ENCODE data around the gene DYRK3. TPM values are rescaled to one million over a fixed set of nuclear protein-coding genes. Genes with fewer than 3 reads are reported as not detected.

DYRK3 gene
- total and polyA plus RNA-seq, 2 of the 8 experiments (the other 6 are each of a cell fraction or from before 2014, with no cell fraction given) = 2.1 to 8.5 TPM

- TF ChIP-seq JUND (IDR thresholded peaks at IDR 0.05; ENCODE audit: low read length) (no peak), RFX5 (IDR thresholded peaks at IDR 0.05; ENCODE audit: borderline replicate concordance, low read depth, low read length) (no peak), ATF2 (IDR thresholded peaks at IDR 0.05; ENCODE audit: low read length) (no peak), CTCF (IDR thresholded peaks at IDR 0.05; ENCODE audit: control extremely low read depth in 1 of 3, insufficient read depth in 1 of 3, low read depth in 1 of 3, low read length in 3 of 3) (no peak)
- no peak overlapping the region for H3K27ac ChIP-seq (ENCODE audit: low read depth, low read length)
- no peak overlapping the region for H3K18ac ChIP-seq (ENCODE audit: extremely low read depth, low read length)
- peaks cover 0 to 3% (median 1%) of the 10 kb centered on the region in 4 experiments; a peak in 2 of 7 replicates for H3K4me1 ChIP-seq (replicated peaks in 1 of 4; ENCODE audit: control insufficient read depth in 3 of 4, insufficient read depth in 4 of 4, low read length in 3 of 4)
- no peak overlapping the region for H2AFZ ChIP-seq (ENCODE audit: low read length)
- H2BK12ac ChIP-seq (ENCODE audit: low read depth, low read length) = no peak overlapping the region
- H3K4me3 ChIP-seq (ENCODE audit: extremely low read depth in 1 of 4, insufficient read depth in 2 of 4, low read depth in 3 of 4, low read length in 4 of 4) = no peak overlapping the region
- no peak overlapping the region for H3K14ac ChIP-seq (ENCODE audit: insufficient read length)
- H3K9ac ChIP-seq (replicated peaks in 1 of 4; ENCODE audit: extremely low read depth in 1 of 4, low read depth in 3 of 4, low read length in 3 of 4) = no peak overlapping the region
- H2BK15ac ChIP-seq (ENCODE audit: low read length) = no peak overlapping the region
- H4K20me1 ChIP-seq (replicated peaks in 1 of 2; ENCODE audit: control insufficient read depth in 1 of 2, insufficient read depth in 2 of 2, low read length in 2 of 2) = no peaks in the 10 kb centered on the region
- no peak overlapping the region for H4K5ac ChIP-seq (ENCODE audit: insufficient read length, low read depth, low read length)
- H3K4me2 ChIP-seq (ENCODE audit: insufficient read depth in 1 of 2, low read depth in 2 of 2, low read length in 2 of 2) = no peak overlapping the region
- H3K79me1 ChIP-seq (ENCODE audit: low read depth, low read length) = no peaks in the 10 kb centered on the region
- H3K56ac ChIP-seq (replicated peaks; ENCODE audit: insufficient read length, low read depth, low read length) = no peak overlapping the region
- peaks cover 2 to 3% (median 3%) of the 10 kb centered on the region in 4 experiments; a peak in 4 of 8 replicates for H3K36me3 ChIP-seq (ENCODE audit: control insufficient read depth in 2 of 4, insufficient read depth in 4 of 4, low read length in 3 of 4)
- no peaks in the 10 kb centered on the region for H3K9me3 ChIP-seq (ENCODE audit: insufficient read depth in 2 of 2, low read depth in 1 of 2, low read length in 1 of 2)
- H4K8ac ChIP-seq (ENCODE audit: extremely low read depth, insufficient read depth, low read length) = no peak overlapping the region
- DNase-seq (ENCODE audit: low read depth in 1 of 2, low spot score in 2 of 2) (no peak), FAIRE-seq (no peak)
- no peaks in the 10 kb centered on the region for H3K27me3 ChIP-seq (replicated peaks in 1 of 4; ENCODE audit: control insufficient read depth in 3 of 4, extremely low read depth in 1 of 4, insufficient read depth in 3 of 4, low read length in 3 of 4)
- CTCF ChIA-PET (ENCODE audit: partially characterized antibody) = interaction anchor here (0.9 to 19.3 kb wide), 9 partner anchors 9 to 162 kb away, joined by 3 to 280 read pairs (median 4); partner anchors contain the start of gene DYRK3
- no peaks in the 10 kb centered on the region for H3K23me2 ChIP-seq (ENCODE audit: low read depth, low read length)
- no peak overlapping the region for H3K23ac ChIP-seq (ENCODE audit: insufficient read length)
- no peak overlapping the region for H3K4ac ChIP-seq (replicated peaks; ENCODE audit: insufficient read length, low read depth, low read length)
- no peak overlapping the region for H2BK120ac ChIP-seq (replicated peaks; ENCODE audit: low read depth, low read length)
- H2AK5ac ChIP-seq (ENCODE audit: low read depth, low read length) = no peak overlapping the region
- no peaks in the 10 kb centered on the region for H3K79me2 ChIP-seq (ENCODE audit: control insufficient read depth in 1 of 2, insufficient read depth in 2 of 2, low read length in 2 of 2)
- H4K91ac ChIP-seq (replicated peaks; ENCODE audit: insufficient read length, low read length) = no peak overlapping the region
- H2BK20ac ChIP-seq (ENCODE audit: low read length) = no peak overlapping the region
- POLR2A ChIA-PET (ENCODE audit: partially characterized antibody) = interaction anchor here (1.0 kb wide), 1 partner anchor 11 kb away, joined by 4 read pairs; no protein-coding TSS in a partner anchor
- H2BK5ac ChIP-seq (ENCODE audit: low read depth, low read length) = no peak overlapping the region
Measured at GRCh38 chr1:206647224-206647623, 11.9 kb downstream of the DYRK3 start.

Data from H1 (cell line).